Activated naive CD4-positive, alpha-beta T cell treated with Interleukin-2 at 50 U/mL for 16 hours (primary cell): ENCODE results near the gene TOR1B.

ENCODE experiments used
- DNase-seq: peaks from one replicate; pipeline ENCODE4 v3.0.0-alpha.2; 2020

Gene TOR1B

GRCh38 chr9:129815278-129815677 lies 12.3 kb downstream of the TOR1B start:
- DNase-seq, result no peak

GRCh38 chr9:129816501-129817435 lies 13.8 kb downstream of the TOR1B start:
- no peak for DNase-seq

DNA sequence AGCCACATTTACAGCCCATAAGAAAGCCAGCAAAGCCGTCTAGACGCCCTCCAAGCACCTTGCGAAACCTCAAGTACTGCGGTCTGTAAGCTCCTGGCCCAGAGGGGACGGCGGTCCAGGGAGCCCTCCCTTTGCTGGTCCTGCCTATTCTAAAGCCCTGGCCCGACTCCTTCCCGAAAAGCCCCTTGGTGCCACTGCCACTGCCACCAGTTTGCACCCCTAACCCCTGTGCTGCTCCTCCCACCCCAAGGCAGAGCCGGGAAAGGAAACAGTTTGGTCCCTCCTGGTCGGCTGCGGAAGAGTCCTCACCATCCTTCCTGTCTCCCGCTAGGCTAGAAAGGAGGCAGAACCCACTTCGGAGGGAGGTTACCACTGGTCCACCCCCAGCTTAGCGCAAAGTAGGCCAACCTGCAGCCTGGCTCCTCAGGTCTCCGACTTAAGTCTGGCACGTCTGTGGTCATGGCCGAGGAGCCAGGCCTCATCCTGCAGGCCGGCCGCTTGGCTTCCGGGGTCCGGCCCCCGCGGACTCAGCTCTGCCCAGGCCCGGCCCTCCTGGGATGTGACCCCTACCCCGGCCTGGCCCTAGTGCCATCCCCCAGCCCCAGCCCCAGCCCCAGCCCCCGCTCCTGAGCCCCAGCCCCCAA lies 20.0 kb downstream of the TOR1B start:
- DNase-seq, result no peak

DNA sequence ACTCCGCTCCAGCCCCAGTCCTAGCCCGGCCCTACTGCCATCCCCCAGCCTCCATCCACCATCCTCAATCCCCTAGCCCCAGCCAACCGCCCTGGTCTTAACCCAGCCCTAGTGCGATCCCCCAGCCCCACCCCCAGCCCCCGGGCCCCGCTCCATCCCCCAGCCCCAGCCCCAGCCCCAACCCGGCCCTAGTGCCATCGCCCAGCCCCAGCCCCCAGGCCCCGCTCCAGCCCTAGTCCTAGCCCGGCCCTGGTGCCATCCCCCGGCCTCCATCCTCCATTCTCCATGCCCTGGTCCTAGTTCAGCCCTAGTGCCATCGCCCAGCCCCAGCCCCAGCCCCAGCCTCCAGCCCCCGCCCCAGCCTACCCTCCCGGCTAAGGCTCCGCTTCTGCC lies 20.6 kb downstream of the TOR1B start:
- DNase-seq, result no peak

- DNase-seq, result peak; percentile 95
Observed at GRCh38 chr9:129823935-129824601, 21.1 kb downstream of the TOR1B start, which contains the start of gene TOR1A. TOR1A (minus strand) TSS chr9:129824136; CDS start chr9:129824085, 51 bp downstream.

DNA sequence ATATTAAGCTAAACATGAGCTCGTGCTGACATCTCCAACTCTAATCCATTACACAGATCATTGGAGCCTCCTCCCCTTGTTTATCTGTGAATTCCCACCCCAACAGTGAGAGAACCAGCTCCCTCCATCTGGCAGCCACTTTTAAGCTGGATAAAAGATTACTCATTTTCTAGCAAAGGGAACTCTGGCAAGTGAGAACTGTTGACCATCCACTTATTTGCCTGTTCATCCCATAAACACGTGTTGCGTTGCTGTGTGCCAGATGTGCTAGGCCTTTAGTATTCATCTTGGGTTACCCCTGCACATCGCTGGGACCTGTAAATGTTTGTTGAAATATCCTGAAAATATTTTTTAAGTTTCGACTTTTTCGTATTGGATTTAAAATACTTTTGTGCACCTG lies 23.4 kb downstream of the TOR1B start:
- no peak for DNase-seq

DNA sequence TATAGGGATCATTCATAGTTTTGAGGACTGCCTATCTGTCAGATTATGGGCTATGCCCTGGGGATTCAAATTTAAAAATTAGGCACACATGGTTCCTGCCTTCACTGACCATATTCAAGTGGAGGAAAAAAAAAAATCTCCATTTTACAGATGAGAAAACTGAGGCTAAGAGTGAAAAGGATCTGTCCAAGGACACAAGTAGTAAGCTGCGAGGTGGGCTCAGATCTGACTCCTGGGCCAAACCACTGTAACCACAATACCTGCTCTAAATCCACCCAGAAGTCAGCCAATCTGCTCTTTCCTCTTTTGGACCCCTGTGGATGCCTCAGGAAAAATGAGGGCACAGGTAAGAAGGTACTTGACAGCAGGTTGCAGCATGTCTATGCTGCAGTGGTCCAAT lies 23.8 kb downstream of the TOR1B start:
- no peak for DNase-seq

- DNase-seq, result no peak
Observed at GRCh38 chr9:129828051-129828450, 25.1 kb downstream of the TOR1B start.

DNA sequence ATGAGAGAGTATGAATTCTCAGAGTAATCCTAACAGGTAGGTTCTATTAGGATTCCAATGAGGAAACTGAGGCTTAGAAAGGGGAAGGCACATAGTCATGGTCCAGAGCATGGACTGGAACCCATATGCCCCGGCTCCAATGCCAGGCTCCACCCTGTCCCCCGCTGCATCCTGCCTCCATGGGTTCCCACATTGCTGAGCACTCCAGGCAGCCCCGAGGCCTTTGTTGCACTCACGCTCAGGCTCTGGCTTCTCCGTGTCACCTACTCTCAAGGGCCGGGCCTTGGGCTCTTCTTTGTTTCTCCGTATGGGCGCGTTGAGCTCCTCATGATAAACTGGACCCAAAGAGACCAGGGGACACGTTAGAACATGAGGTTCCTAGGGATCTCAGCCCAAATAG lies 26.0 kb downstream of the TOR1B start:
- no peak for DNase-seq

DNA sequence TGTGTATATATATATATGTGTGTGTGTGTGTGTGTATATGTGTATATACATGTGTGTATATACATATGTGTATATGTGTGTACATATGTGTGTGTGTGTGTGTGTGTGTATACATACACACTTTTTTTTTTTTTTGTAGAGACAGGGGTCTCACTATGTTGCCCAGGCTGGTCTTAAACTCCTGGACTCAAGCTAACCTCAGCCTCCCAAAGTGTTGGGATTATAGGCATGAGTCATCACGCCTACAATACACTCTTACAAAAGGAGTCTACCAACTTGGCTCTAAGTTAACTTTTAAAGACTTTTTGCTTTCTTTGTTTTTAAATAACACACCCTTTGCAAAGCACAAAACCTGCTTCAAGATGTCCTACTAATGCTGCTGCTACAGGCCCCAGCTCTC lies 30.0 kb downstream of the TOR1B start:
- DNase-seq, result no peak

GRCh38 chr9:129834489-129835127 lies 31.6 kb downstream of the TOR1B start:
- peak; percentile 43 for DNase-seq

DNA sequence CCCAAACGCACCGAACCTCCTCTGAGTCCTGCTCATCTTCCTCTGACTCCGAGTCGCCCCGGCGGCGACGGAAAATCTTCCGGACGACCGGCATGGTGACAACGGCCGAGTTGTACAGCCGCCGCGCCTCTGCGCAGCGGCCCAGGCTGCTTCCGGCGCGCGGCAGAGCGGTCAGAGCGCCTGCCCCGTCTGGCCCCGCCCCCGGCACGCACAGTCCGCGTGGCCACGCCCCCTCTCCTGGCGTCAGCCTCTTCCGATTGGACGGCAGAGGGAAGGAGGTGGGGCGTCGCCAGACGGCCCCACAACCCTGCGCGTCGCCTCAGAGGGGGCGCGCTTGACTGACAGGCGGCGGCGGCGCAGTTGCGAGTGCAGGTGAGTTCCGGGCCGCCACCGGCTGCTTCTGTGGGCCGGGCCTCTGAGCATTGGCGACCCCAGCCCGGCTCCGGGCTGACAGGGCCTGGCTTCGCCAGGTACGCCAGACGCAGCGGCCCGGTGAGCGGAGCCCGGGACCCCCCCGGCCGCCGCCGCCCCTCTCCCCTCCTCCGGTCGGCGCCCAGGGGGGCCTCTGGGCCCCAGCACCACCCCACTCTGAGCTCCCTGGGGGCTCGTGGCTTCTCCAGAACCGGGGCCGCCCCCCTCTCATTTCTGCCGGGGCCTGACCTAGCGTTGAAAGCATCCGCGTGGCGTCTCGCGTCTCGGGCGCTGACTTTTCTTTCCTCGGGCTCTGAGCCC lies 32.3 kb downstream of the TOR1B start, which contains the start of the genes C9orf78 and USP20:
Gene C9orf78, minus strand, starts transcription at position 148 of the 732 bp plus-strand sequence. Its CDS starts 54 bp downstream, at position 94.
Gene USP20, plus strand, starts transcription at position 331 of the 732 bp plus-strand sequence. CDS start 17,098 bp downstream, outside the sequence.
- peak; percentile 96 for DNase-seq

GRCh38 chr9:129835860-129836223 lies 32.9 kb downstream of the TOR1B start:
- no peak for DNase-seq

GRCh38 chr9:129836311-129837007 lies 33.5 kb downstream of the TOR1B start:
- DNase-seq, result peak; percentile 41

GRCh38 chr9:129838707-129839259 lies 35.8 kb downstream of the TOR1B start:
- DNase-seq, result peak; percentile 16

- no peak for DNase-seq
Observed at GRCh38 chr9:129839324-129840023, 36.5 kb downstream of the TOR1B start.

DNA sequence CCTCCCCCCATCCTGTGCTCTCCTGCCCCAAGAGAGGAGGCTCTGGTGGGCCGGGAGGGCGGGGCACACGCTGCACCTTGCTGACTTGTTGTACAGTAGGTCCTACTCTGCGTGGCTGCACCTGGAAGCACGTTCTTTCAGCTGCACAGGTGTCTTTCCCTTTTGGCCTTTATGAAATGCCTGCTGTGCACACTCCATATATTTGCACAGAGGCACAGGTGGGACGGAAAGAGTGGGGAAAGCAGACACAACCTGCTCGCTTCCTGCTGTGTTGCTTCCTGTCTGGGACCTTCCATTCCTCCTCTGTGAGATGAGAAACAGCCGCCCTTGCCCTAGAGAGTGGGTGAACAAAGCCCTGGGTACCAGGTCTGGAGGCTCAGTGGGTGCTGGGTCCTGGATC lies 37.0 kb downstream of the TOR1B start:
- no peak for DNase-seq

- no peak for DNase-seq
Observed at GRCh38 chr9:129841071-129841470, 38.1 kb downstream of the TOR1B start.

DNA sequence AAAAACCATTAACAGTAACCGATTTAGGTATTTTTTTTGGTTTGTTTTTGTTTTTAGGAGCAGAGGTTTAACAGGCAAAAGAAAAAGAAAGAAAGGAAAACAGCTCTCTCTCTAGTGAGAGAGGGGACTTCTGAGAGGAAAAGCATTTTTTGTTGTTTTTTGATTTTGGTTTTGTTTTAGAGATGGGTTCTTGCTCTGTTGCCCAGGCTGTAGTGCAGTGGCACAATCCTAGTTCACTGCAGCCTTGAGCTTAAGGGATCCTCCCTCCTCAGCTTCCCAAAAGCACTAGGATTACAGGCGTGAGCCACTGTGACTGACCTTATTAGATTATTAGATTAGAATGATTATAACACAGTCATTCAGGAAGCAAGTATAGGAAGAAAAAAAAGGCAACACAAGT lies 42.4 kb downstream of the TOR1B start:
- no peak for DNase-seq

- no peak for DNase-seq
Observed at GRCh38 chr9:129848712-129849441, 45.9 kb downstream of the TOR1B start.
